Stimulated activated CD4-positive, alpha-beta T cell treated with anti-CD3 and anti-CD28 coated beads, Interleukin-1b, Interleukin-23, amount 100 ng/mL, for 1 hour (primary cell): ENCODE measurements around the gene PTF1A.

Source experiments
- DNase-seq, 2 donors: peaks; one replicate each; pipeline ENCODE4 v3.0.0-alpha.2; 2020; ENCODE audit warnings: low read depth in 2 of 2

The PTF1A gene

DNA sequence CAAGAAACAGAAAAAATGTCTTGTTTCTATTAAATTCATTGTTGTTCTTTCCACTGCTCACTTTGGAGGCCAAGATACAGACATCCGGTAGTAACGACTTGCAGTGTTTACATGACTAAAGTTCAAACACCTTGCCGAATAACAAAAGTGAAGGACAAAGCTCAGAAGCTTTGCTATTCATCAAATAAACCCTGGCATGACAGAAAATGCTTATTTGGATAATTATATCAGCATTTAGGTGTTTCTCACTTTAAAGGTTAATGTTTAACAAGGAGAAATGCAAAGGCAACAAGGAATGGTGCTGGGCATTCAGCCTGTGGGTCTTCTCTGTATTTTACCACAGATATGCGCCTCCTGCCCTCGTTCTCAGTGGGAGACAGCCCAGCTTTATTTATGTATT, 5.4 kb upstream of the PTF1A start:
- no peak for DNase-seq

DNA sequence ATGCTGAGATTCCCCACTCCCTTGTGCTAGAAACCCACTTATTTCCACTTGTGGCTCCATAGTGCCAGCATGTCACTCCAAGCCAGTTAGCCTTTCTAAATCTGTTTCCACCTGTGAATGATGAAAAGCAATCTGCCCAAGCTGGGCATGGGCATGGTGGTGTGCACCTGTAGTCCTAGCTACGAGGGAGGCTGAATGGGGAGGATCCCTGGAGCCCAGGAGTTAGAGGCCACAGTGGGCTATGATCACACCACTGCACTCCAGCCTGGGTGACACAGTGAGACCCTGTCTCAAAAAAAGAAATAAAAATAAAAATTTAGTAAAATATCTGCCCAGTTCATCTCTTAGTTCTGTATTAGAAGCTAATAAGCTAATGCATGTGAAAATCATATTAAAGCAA, 5.0 kb upstream of the PTF1A start:
- DNase-seq: no peak

DNA sequence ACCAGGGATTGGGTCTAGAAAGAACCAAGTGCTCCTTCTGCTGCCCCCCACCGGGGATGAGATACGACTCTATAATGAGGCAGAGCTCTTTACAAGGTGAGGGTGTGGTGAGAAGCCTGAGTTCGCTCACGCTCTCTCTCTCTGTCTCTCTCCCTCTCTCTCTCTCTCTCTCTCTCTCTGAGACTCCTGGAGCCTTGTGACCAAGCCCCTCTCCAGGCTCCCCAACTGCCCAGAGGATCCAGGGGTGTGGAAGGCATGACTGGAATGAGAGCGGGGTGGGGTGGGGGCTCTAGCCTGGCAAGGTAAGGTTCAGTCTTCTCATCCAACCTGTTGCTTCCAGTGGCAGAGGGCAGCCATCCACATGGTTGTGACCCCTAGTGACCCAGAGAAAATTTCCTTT, 3.1 kb upstream of the PTF1A start:
- DNase-seq: no peak

DNA sequence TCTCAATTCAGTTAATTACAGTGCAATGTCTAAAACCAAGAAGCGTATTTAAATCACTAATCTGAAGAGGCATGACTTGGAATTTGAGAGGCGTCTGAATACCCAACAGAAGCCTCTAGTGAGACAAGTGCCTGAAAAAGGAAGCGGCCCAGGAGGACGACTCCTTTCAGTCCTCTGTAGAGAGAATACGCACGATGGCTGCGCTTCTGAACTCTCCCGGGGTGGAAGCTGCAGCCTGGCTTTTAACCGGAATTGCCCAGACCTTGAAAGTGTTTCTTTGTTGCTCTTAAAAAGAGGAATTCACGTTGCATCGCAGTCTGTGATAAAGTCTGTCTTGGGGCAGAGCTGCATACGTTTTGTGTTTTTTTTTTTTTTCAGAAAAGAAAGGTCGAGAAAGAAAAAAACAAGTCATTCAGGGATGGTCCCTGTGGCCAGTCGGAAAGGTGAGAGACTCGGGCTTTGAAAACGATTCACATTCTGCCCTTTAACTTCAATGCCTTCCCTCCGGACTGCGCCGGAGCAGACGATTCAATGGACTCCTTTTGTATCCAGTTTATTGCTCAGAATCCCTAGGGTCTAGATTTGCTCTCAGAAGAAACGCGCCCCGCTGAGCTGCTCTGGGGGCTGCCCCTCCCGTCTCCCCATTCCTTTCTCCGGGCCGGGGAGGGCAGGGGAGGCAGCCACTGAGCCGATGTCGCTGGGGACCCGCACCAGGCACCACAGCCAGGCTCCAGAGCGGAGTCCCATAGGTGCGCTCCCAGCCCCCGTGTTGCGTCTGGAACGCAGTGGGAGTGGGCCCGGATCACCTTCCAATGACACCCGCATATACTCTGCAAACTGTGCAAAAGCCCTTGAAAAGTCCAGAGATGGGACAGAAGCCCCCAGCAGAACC, 994 bp upstream of the PTF1A start:
- no peak for DNase-seq

DNA sequence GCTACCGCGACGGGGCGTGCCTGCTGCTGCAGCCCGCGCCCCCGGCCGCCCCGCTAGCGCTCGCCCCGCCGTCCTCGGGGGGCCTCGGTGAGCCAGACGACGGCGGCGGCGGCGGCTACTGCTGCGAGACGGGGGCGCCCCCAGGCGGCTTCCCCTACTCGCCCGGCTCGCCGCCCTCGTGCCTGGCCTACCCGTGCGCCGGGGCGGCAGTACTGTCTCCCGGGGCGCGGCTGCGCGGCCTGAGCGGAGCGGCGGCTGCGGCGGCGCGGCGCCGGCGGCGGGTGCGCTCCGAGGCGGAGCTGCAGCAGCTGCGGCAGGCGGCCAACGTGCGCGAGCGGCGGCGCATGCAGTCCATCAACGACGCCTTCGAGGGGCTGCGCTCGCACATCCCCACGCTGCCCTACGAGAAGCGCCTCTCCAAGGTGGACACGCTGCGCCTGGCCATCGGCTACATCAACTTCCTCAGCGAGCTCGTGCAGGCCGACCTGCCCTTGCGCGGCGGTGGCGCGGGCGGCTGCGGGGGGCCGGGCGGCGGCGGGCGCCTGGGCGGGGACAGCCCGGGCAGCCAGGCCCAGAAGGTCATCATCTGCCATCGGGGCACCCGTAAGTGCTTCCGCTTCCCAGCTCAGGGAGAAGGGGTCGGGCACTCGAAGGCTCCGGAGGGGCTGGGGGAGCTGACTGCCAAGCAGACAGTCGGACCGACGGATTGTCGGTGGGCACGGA, 761 bp downstream of the PTF1A start:
- no peak for DNase-seq

DNA sequence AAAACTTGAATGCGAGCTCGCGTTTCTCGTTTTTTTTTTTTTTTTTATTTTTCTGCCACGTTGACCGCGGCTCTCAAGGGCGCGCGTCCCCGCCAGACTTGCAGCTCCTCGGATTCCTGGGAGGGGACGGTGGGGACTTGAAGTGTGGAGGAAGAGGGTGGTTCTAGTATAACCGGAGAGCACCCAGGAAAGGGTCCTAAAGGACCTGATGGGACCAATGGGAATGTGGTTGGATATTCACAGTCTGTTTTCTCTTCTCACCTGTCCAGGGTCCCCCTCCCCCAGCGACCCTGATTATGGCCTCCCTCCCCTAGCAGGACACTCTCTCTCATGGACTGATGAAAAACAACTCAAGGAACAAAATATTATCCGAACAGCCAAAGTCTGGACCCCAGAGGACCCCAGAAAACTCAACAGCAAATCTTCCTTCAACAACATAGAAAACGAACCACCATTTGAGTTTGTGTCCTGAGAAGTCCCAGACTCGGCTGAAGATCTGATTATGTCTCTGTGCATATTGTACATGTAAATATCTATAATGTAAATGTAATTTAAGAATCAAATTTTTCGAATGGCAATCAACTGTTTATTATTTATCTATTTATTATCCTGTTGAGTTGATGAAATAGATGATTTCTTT, 1.4 kb downstream of the PTF1A start:
- no peak for DNase-seq

DNA sequence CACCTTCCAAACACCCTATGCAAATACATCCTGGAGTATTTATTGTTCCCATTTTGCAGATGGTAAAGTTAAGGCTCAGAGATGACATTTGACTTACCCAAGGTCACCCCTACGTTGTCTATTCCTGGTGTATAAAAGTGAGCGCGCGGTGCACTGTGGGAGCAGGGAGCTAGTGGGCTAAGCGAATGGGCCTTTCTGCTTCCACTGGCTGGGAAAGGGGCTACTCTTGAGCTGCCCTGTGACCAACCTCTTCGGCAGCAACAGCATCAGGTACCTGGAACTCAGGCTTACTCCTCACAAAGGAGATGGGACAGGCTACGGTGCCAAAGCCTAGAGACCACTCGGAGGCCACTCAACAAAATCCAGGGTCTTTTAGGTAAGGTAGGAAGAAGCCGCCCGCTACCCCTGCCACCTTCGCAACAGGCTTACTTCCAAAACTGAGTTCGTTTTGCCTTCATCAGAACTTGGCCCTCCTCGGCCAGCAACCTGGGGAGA, 2.4 kb downstream of the PTF1A start:
- no peak for DNase-seq

DNA sequence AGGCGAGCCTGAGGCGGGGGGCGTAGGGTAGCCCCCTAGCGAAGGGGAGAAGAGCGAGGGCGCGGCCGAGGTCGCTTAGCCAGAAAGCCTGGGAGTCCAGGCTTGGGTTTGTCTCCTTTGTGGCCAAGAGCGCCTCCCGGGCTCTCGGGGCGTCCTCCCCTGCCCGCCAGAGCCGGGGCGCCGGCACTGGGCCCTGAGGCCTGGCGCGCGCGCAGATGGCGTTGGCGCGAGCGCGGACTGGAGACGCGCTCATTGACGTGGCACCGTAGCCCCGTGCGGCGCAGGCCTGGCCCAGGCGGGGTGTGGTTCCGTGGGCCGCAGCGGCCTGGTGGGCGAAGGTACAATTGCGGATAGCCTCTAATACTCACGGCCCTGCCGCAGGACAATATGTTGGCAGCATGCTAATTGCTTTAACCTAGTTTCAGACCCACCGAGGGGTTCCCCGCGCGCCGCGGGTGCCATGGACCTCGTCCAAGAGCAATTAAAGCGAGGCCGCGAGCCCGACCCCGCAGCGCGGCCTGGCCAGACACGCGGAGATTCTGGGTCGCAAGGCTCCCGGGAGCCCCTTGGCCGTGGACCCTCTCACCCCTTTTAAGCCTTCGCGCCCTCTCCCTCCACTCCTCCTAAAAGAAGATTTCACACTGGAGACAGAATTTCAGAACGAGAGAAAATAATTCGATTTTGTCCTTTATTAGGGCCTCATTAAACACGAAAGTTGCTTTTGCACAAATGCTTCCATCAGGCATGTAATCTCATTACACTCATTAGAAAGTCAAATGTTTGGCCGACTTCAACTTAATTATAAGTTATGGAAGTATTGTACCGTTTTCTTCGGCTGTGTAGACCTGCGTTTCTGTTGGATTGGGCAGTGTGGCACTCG, 3.1 kb downstream of the PTF1A start:
- no peak for DNase-seq

DNA sequence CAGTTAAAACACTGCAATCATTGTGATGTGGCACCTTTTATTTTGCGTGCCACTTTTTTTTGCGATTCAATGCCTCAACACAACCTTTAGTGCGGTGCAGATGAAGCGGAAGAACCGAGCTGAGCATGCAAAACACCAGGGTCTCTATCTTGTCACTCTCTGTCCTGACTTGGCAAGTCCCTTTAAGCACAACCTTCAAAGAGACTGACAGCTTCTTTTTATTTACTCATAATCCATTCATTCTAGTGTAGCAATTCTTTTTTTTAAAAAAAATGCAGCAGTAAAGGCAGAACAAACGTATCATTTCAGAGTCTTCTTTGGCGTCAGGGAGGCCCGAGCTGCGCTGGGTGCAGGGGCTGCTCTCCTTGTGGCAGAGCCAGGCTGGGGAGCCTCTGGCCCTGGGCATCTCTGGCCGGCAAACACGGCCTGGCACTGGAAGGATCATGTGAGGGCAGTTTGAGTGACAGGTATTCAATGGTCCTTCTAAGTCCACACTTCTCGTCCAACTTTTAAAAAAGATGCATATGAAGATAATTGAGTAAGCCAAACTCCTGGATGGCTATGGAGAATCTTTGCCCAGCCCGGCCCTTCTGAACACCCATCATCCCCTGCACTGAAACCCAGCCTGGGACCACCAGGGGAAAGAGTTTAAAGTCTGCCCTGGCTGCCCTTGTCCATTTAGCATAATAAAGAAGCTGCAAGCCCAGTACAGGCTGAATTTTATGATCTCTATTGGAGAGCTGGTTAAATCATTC, 3.9 kb downstream of the PTF1A start:
- DNase-seq: no peak

DNA sequence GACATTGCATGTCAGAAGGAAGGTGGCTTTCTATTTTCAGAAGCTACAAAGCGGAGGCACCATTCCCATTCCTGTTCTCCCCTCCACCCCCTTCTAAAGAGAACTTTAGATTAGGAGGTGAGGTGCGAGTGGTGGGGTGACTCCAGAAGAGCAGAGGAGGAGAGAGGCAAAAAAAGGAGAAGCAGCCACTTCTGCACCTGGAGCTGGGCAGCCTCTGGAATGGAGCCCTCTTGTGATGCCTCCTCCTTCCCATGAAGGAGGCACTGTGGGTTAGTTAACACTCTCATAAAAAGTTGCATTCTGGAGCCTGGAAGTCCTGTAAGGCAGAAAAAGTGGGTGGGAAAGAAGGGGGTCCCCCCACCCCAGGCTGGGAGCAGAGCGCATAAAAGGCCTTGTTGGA, 4.8 kb downstream of the PTF1A start:
- no peak for DNase-seq

DNA sequence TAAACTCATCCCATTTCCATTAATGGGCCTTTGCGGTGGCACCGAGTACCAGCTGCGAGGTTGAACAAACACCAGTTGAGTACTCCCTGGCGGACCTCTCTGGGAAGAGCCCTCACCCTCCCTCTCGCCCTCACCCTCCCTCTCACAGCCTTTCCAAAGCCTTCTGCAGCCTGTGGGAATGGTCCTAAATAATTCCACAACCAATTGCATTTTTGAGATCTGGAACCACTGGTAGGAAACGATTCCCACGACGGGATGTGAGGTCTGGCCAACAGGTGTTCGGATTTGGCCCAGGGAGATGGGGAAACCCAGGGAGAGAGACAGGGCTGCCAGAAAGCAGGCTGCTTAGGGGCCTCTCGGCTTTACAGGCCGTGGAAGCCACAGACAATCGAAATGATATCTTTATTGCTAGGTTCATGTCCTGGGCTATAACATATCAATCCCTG, 5.3 kb downstream of the PTF1A start:
- DNase-seq: no peak

DNA sequence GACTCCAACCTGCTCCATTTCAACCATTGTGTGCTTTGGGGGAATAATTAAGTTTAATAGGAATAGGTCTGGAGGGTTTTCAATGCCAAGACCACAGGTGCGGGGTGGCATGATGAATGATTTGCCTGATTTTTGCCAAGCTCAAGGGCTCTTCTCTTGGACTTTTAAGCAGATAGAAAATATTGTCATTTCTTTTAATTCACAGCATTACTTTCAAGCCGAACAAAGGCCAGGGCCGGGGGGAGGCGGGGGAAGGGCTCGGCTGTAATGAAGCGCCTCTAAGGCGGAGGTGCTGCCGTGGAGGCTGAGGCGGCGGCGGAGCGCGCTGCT, 6.5 kb downstream of the PTF1A start:
- no peak for DNase-seq

DNA sequence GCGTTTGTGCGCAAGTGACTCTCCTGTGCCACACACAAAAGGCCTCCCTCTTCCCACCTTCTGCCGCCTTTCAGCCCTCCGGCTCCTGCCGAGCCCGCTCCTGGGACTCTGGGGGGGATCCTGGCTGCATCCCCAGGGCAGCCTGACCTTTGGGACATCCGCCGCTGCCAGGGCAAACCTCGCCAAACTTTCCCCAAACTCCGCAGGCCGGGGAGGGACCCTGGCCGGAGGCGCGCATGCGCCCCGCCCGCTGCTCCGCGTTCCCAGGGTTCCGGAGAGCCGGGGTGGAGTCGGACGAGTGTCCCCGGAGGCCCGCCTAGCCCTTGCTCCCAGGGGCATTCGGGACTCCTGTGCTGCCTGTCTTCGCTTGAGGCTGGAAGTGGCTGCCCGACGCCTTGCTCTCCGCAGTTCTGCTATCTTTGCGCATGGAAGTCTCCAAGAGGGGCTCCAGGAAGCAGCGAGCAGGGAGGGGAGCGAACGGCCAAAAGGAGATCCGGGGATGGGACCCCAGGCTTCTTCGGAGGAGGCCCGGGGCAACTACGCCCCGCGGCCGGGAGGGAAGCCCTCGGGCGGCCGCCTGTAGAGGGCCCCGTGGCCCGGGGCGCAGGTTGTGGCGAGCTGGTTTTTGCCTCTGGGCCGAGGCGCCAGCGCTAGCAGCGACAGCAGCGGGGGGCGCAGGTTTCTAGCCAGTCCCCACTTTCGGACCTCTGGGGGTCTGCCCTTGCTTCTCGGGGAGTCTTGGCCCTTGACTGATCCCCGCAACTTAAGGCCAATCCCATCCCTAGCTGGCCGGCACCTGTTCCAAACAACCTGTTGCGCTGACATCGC, 7.0 kb downstream of the PTF1A start:
- no peak for DNase-seq

DNA sequence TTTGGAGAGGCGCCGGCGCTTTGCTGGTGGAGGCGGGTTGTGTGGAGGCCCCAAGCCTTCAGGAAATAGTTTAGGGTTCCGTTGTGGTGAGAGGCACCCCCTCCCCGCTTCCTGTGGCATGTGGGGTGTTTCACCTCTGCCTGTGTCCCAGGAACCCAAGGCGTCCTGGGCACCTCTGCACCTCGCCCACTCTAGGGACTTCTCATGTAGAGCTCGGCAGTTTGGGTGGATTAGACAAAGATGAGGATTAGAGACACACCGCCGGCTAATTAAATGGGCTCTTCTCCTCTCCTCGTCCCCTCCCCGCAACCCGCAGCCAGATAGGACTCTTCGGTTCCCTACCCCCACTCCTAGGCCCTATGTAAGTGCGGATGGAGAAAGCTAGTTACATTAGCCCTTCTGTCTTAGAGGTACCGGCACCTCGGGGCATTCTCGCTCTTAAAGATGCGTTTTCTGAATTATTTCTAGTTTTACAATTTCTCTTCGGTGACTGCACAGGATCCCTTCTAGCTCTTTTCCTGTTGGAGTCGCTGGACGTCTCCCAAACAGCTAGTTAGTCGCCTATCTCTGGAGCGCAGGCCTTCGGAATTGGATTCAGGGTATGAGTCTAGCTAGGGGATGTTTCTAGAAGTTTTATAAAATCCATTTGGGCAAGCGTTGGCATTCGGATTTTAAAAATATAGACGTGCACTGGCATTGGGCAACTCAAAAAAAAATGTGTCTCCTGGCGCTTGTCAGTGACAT, 7.8 kb downstream of the PTF1A start:
- no peak for DNase-seq

DNA sequence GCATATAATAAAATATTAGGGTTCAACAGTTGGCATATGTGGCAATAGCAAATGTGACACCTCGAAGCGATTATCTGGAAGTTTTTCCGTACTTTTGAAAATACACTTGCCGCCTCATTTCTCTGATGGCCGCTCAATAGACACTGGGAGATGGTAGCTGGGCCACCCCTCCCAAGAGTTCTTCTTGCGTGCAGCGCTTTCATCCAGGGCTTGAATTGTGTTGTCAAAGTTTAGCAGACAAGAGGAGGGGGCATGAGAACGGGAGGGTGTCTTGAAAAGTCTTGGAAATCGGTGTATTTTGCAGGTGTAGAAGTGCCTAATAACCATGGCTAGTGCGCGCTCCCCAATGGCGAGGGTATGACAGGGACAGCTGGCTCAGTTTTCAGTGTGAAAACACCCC, 8.5 kb downstream of the PTF1A start:
- DNase-seq: no peak

DNA sequence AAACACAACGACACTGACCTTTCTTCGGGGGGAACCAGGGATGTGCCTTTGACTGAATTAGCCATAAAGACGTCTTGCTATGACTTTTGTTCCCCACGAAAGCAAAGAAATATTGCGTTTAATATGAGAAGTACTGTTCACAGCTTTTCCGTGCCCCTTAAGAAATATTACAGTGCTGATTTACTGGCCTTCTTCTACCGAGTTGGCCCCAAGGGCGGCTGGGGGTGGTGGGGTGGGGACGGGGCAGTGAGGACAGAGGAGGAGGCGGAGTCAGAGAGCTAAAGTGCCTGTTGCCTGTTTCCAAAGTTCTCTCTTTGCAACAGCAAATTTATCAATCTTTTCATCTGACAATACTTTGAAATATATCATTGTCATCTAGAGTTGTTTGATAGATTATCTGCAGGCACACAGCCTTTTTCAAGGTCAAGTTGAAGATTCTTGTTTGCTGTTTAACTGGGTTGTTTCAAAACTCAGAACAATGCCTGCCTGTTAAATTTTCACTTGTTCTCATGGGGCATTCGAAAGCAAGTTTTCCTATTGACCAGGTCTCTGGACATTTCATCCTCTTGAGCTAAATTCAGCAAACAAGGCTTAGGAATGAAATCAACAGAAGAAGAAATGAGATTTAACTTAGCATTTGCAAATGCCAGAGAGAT, 9.0 kb downstream of the PTF1A start:
- DNase-seq: no peak

DNA sequence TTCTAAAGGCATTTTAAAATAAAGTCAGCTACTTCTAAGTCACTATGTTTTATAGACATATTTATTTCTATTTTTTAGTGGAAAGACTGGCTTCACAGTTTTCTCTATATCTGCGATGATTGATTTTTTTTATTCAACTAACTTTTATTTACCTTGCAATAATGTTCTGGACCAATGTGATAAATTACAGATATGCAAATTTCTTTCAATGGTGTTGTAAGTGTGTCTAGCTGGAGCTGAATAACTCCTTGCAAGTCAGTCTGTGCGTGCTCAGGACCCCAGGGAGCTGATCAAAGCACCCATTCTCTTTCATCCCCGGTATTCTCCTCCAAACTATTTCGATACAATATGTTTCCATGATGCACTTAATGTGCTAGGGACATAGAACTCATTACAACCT, 9.7 kb downstream of the PTF1A start:
- DNase-seq: no peak

DNA sequence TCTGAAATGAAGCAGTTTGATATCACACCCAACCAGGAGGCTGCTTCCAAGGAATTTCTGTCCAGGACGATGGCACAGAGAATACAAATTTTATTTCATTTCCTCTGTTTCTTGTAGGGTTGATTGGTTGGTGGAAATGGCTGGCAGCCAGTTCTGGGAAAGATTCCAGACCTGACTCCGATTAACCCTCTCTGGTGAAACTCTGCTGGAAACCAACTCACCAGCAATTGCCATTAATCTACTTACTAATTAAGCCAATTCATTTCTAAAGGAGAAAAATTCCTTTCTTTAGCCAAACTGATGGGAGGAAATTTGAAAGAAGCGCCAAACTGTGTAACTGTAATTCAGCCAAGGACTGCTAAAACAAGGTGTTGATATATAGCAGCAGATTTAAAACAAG, 10.7 kb downstream of the PTF1A start:
- no peak for DNase-seq
